Neuronal stem cell (in vitro differentiated cells): Measurements from ENCODE around the gene ATP5F1E.

Experiments used
- DNase-seq: peaks from one replicate; pipeline ENCODE4 v3.0.0-alpha.2; 2013; ENCODE audit warnings: low spot score
- H2AFZ ChIP-seq: one replicate; pipeline ENCODE4 v1.6.1; 2013; ENCODE audit warnings: mild to moderate bottlenecking, low read length, inconsistent platforms
- H2AK5ac ChIP-seq: 2 replicates; pipeline ENCODE4 v1.6.1; 2013; ENCODE audit warnings: low read depth, mild to moderate bottlenecking, inconsistent platforms, low read length, moderate library complexity, mixed read lengths
- H2BK120ac ChIP-seq: 2 replicates; pipeline ENCODE4 v1.6.1; 2013; ENCODE audit warnings: low read depth, mild to moderate bottlenecking, inconsistent platforms, low read length, moderate library complexity, mixed read lengths
- H2BK12ac ChIP-seq: one replicate; pipeline ENCODE4 v1.6.1; 2013; ENCODE audit warnings: low read length, inconsistent platforms
- H2BK15ac ChIP-seq: 2 replicates; pipeline ENCODE4 v1.6.1; 2013; ENCODE audit warnings: mild to moderate bottlenecking, low read length, inconsistent platforms, mixed read lengths
- H2BK5ac ChIP-seq: one replicate; pipeline ENCODE4 v1.6.1; 2013; ENCODE audit warnings: inconsistent platforms, mild to moderate bottlenecking, low read length, moderate library complexity
- H3K14ac ChIP-seq: one replicate; pipeline ENCODE4 v1.6.1; 2013; ENCODE audit warnings: low read length, inconsistent platforms
- H3K18ac ChIP-seq: 2 replicates; pipeline ENCODE4 v1.6.1; 2013; ENCODE audit warnings: low read length, inconsistent platforms
- H3K23ac ChIP-seq: 2 replicates; pipeline ENCODE4 v1.6.1; 2013; ENCODE audit warnings: low read depth, mild to moderate bottlenecking, mixed read lengths, low read length, inconsistent platforms; ENCODE audit not compliant: poor library complexity
- H3K27ac ChIP-seq: replicated peaks from 3 replicates; pipeline ENCODE4 v1.5.1; 2013; ENCODE audit warnings: low read length, inconsistent platforms
- H3K27me3 ChIP-seq, 3 experiments: 2 replicates each; pipeline ENCODE4 v1.6.1; 2013; ENCODE audit warnings: low read length in 3 of 3, mild to moderate bottlenecking in 2 of 3, inconsistent platforms in 1 of 3, low read depth in 1 of 3, mixed read lengths in 1 of 3, moderate library complexity in 1 of 3; ENCODE audit not compliant: control insufficient read depth in 3 of 3, insufficient read depth in 3 of 3
- H3K36me3 ChIP-seq, 2 donors: replicated peaks in 1 of 2; 2 replicates each; pipeline ENCODE4 v1.6.1; 2013; ENCODE audit warnings: low read length in 2 of 2; ENCODE audit not compliant: control insufficient read depth in 2 of 2, insufficient read depth in 2 of 2
- H3K4ac ChIP-seq: 2 replicates; pipeline ENCODE4 v1.6.1; 2013; ENCODE audit warnings: inconsistent platforms, mild to moderate bottlenecking, low read length, moderate library complexity
- H3K4me1 ChIP-seq, 2 donors: 1 replicate in 1 of 2; 2 replicates in 1 of 2; pipeline ENCODE4 v1.6.1; 2013; ENCODE audit warnings: low read length in 2 of 2, low read depth in 1 of 2; ENCODE audit not compliant: control insufficient read depth in 2 of 2, insufficient read depth in 1 of 2
- H3K4me2 ChIP-seq: one replicate; pipeline ENCODE4 v1.6.1; 2013; ENCODE audit warnings: mild to moderate bottlenecking, low read length, inconsistent platforms; ENCODE audit not compliant: insufficient read depth, poor library complexity, severe bottlenecking
- H3K4me3 ChIP-seq, 2 donors: 2 replicates each; pipeline ENCODE4 v1.5.1; 2013; ENCODE audit warnings: low read length in 2 of 2, mild to moderate bottlenecking in 2 of 2, inconsistent platforms in 1 of 2, moderate library complexity in 1 of 2
- H3K79me1 ChIP-seq: one replicate; pipeline ENCODE4 v1.6.1; 2013; ENCODE audit warnings: low read depth, mild to moderate bottlenecking, inconsistent platforms, low read length, moderate library complexity
- H3K9ac ChIP-seq: one replicate; pipeline ENCODE4 v1.6.1; 2013; ENCODE audit warnings: mild to moderate bottlenecking, low read depth, low read length, inconsistent platforms; ENCODE audit not compliant: poor library complexity
- H3K9me3 ChIP-seq, 2 donors: replicated peaks in 1 of 2; 2 replicates each; pipeline versions ENCODE3 to v1.6.1; 2013; ENCODE audit warnings: low read length in 2 of 2, mild to moderate bottlenecking in 2 of 2, inconsistent platforms in 1 of 2, low read depth in 1 of 2, mixed read lengths in 1 of 2, moderate library complexity in 1 of 2; ENCODE audit not compliant: control insufficient read depth in 2 of 2, insufficient read depth in 1 of 2
- H4K8ac ChIP-seq: one replicate; pipeline ENCODE4 v1.6.1; 2013; ENCODE audit warnings: low read depth, mild to moderate bottlenecking, inconsistent platforms, low read length, moderate library complexity
- H4K91ac ChIP-seq: one replicate; pipeline ENCODE4 v1.6.1; 2013; ENCODE audit warnings: low read length, low read depth, mild to moderate bottlenecking, inconsistent platforms; ENCODE audit not compliant: poor library complexity
- WGBS, 2 donors: extraction: QIAGEN DNeasy Blood & Tissue Kit; methylation state at CpG; one replicate each; pipeline ENCODE4 v1.1.7; 2013; ENCODE audit warnings: missing lambda C conversion rate in 2 of 2, mixed read lengths in 1 of 2; ENCODE audit not compliant: insufficient read length in 2 of 2, insufficient replicate concordance in 1 of 2; ENCODE audit errors: extremely low coverage in 2 of 2; 5-methylcytosine and 5-hydroxymethylcytosine counted together

ATP5F1E gene

GRCh38 chr20:59075934-59076508 is 43.9 kb upstream of the ATP5F1E start:
- Histone ChIP-seq H2BK15ac (no peak overlapping the region), H3K4me1 (no peaks in the 10 kb centered on the region), H3K27me3 (peaks cover 0 to 34% (median 0%) of the 10 kb centered on the region in 3 experiments), H2BK12ac (no peak overlapping the region), H2AK5ac (no peak overlapping the region), H3K9me3 (no peaks in the 10 kb centered on the region), H3K79me1 (no peaks in the 10 kb centered on the region), H3K23ac (no peak overlapping the region), H3K36me3 (no peaks in the 10 kb centered on the region), H2BK120ac (no peak overlapping the region), H3K27ac (no peak overlapping the region), H3K9ac (no peak overlapping the region), H4K91ac (no peak overlapping the region), H3K4me2 (no peak overlapping the region), H4K8ac (no peak overlapping the region), H3K14ac (no peak overlapping the region), H3K18ac (no peak overlapping the region), H3K4me3 (no peak overlapping the region), H3K4ac (no peak overlapping the region), H2AFZ (no peak overlapping the region), H2BK5ac (no peak overlapping the region)
- no CpG with 5 or more reads among the region's 4 CpGs for WGBS, 2 donors
- DNase-seq = no peak

GRCh38 chr20:59074456-59074855 is 42.3 kb upstream of the ATP5F1E start:
- peaks cover 0 to 36% (median 0%) of the 10 kb centered on the region in 3 experiments for H3K27me3 ChIP-seq
- H2BK120ac ChIP-seq = no peak overlapping the region
- no peak overlapping the region for H4K8ac ChIP-seq
- H2BK12ac ChIP-seq = no peak overlapping the region
- H3K79me1 ChIP-seq = no peaks in the 10 kb centered on the region
- no CpG with 5 or more reads among the region's 3 CpGs for WGBS, 2 donors
- H2AFZ ChIP-seq = no peak overlapping the region
- no peak overlapping the region for H3K9ac ChIP-seq
- H3K23ac ChIP-seq = no peak overlapping the region
- H4K91ac ChIP-seq = no peak overlapping the region
- H3K4ac ChIP-seq = no peak overlapping the region
- H3K4me2 ChIP-seq = no peak overlapping the region
- H2BK15ac ChIP-seq = no peak overlapping the region
- H3K36me3 ChIP-seq = no peaks in the 10 kb centered on the region
- no peak overlapping the region for H2BK5ac ChIP-seq
- H3K4me3 ChIP-seq = no peak overlapping the region
- H3K18ac ChIP-seq = no peak overlapping the region
- no peak overlapping the region for H2AK5ac ChIP-seq
- H3K4me1 ChIP-seq = no peaks in the 10 kb centered on the region
- no peak overlapping the region for H3K14ac ChIP-seq
- no peak overlapping the region for H3K27ac ChIP-seq
- H3K9me3 ChIP-seq = no peaks in the 10 kb centered on the region
- DNase-seq = no peak

GRCh38 chr20:59073582-59073981 is 41.4 kb upstream of the ATP5F1E start:
- no peak overlapping the region for H3K27ac ChIP-seq
- H2BK120ac ChIP-seq = no peak overlapping the region
- no peak overlapping the region for H2AK5ac ChIP-seq
- no peaks in the 10 kb centered on the region for H3K36me3 ChIP-seq
- H3K27me3 ChIP-seq = peaks cover 0 to 39% (median 0%) of the 10 kb centered on the region in 3 experiments
- H3K4me3 ChIP-seq = no peak overlapping the region
- H2AFZ ChIP-seq = no peak overlapping the region
- no peak overlapping the region for H4K91ac ChIP-seq
- WGBS, 2 donors = no CpG with 5 or more reads among the region's 1 CpG
- no peaks in the 10 kb centered on the region for H3K79me1 ChIP-seq
- H3K23ac ChIP-seq = no peak overlapping the region
- H2BK5ac ChIP-seq = no peak overlapping the region
- H3K4me1 ChIP-seq = no peaks in the 10 kb centered on the region
- H4K8ac ChIP-seq = no peak overlapping the region
- no peak overlapping the region for H2BK15ac ChIP-seq
- H3K4me2 ChIP-seq = no peak overlapping the region
- no peak overlapping the region for H3K4ac ChIP-seq
- no peak overlapping the region for H3K9ac ChIP-seq
- no peak overlapping the region for H3K14ac ChIP-seq
- H3K9me3 ChIP-seq = no peaks in the 10 kb centered on the region
- H3K18ac ChIP-seq = no peak overlapping the region
- H2BK12ac ChIP-seq = no peak overlapping the region
- DNase-seq = no peak

GRCh38 chr20:59071216-59071615 is 39.1 kb upstream of the ATP5F1E start:
- no peaks in the 10 kb centered on the region for H3K36me3 ChIP-seq
- WGBS, 2 donors = no CpG with 5 or more reads among the region's 1 CpG

More at GRCh38 chr20:59071216-59071615, 39.1 kb upstream of the ATP5F1E start:
- Histone ChIP-seq H3K4me1 (no peaks in the 10 kb centered on the region), H3K23ac (no peak overlapping the region), H3K4me3 (no peak overlapping the region), H2BK15ac (no peak overlapping the region), H3K14ac (no peak overlapping the region), H4K91ac (no peak overlapping the region), H3K27me3 (peaks cover 0 to 32% (median 0%) of the 10 kb centered on the region in 3 experiments), H2BK120ac (no peak overlapping the region), H2AFZ (no peak overlapping the region), H3K27ac (no peak overlapping the region), H2BK12ac (no peak overlapping the region), H3K9ac (no peak overlapping the region), H2BK5ac (no peak overlapping the region), H3K4me2 (no peak overlapping the region), H3K4ac (no peak overlapping the region), H2AK5ac (no peak overlapping the region), H3K18ac (no peak overlapping the region), H4K8ac (no peak overlapping the region), H3K79me1 (no peaks in the 10 kb centered on the region), H3K9me3 (no peaks in the 10 kb centered on the region)
- DNase-seq = no peak
